Keratinocyte (primary cell): ENCODE results near the gene TRPM3. TPM values are rescaled to one million over a fixed set of nuclear protein-coding genes. Genes with fewer than 3 reads are reported as not detected.

Experiments used
- DNase-seq: peaks from one replicate; pipeline ENCODE4 v3.0.0-alpha.2; 2011; ENCODE audit warnings: low read depth, missing footprints, low spot score
- FAIRE-seq: peaks from 2 replicates; lab custom pipeline; 2011; peaks lifted over from hg19 to GRCh38; lab: Jason Lieb, UNC
- H2AFZ ChIP-seq: 2 replicates; pipeline ENCODE4 v1.6.0; 2012; ENCODE audit warnings: low read length, control low read depth, inconsistent platforms; ENCODE audit not compliant: control insufficient read depth
- H3K27ac ChIP-seq: 2 replicates; pipeline ENCODE4 v1.5.1; 2011; ENCODE audit warnings: low read length; ENCODE audit not compliant: control insufficient read depth, insufficient read depth
- H3K27me3 ChIP-seq: 3 replicates; pipeline ENCODE4 v1.6.0; 2011; ENCODE audit warnings: low read length; ENCODE audit not compliant: control insufficient read depth, insufficient read depth; ENCODE audit errors: extremely low read depth
- H3K36me3 ChIP-seq, 2 experiments: 2 replicates in 1 of 2; 3 replicates in 1 of 2; pipeline ENCODE4 v1.5.1; 2011; ENCODE audit warnings: low read length in 2 of 2, mild to moderate bottlenecking in 1 of 2; ENCODE audit not compliant: control insufficient read depth in 2 of 2, insufficient read depth in 2 of 2; ENCODE audit errors: extremely low read depth in 1 of 2
- H3K4me1 ChIP-seq: 3 replicates; pipeline ENCODE4 v1.5.1; 2011; ENCODE audit warnings: low read length; ENCODE audit not compliant: control insufficient read depth, insufficient read depth; ENCODE audit errors: extremely low read depth
- H3K4me2 ChIP-seq: 3 replicates; pipeline ENCODE4 v1.6.0; 2011; ENCODE audit warnings: low read depth, low read length; ENCODE audit not compliant: control insufficient read depth, insufficient read depth; ENCODE audit errors: extremely low read depth
- H3K4me3 ChIP-seq, 3 experiments: fragments of 200-600 bp in 1 of 3; sonication (generic) in 1 of 3; 2 replicates in 2 of 3; 3 replicates in 1 of 3; pipeline ENCODE4 v1.5.1; 2011 to 2016; ENCODE audit warnings: low read length in 3 of 3, mild to moderate bottlenecking in 3 of 3, control low read depth in 2 of 3, inconsistent platforms in 1 of 3, low read depth in 1 of 3, mixed read lengths in 1 of 3, mixed run types in 1 of 3, moderate library complexity in 1 of 3; ENCODE audit not compliant: control insufficient read depth in 2 of 3, insufficient read depth in 2 of 3; ENCODE audit errors: extremely low read depth in 1 of 3
- H3K79me2 ChIP-seq: 2 replicates; pipeline ENCODE4 v1.6.0; 2012; ENCODE audit warnings: low read length; ENCODE audit not compliant: control insufficient read depth, insufficient read depth
- H3K9ac ChIP-seq: 3 replicates; pipeline ENCODE4 v1.6.0; 2011; ENCODE audit warnings: low read length; ENCODE audit not compliant: control insufficient read depth, insufficient read depth; ENCODE audit errors: extremely low read depth
- H3K9me1 ChIP-seq: 3 replicates; pipeline ENCODE4 v1.6.0; 2011; ENCODE audit warnings: low read length; ENCODE audit not compliant: control insufficient read depth, insufficient read depth; ENCODE audit errors: extremely low read depth
- H3K9me3 ChIP-seq: 2 replicates; pipeline ENCODE4 v1.5.1; 2012; ENCODE audit warnings: low read depth, low read length; ENCODE audit not compliant: control insufficient read depth
- H4K20me1 ChIP-seq: 3 replicates; pipeline ENCODE4 v1.6.0; 2011; ENCODE audit warnings: low read length; ENCODE audit not compliant: control insufficient read depth, insufficient read depth; ENCODE audit errors: extremely low read depth
- EZH2 ChIP-seq: IDR thresholded peaks from one replicate; pipeline ENCODE4 v1.6.1; 2012; ENCODE audit warnings: inconsistent platforms, mild to moderate bottlenecking, low read length, moderate library complexity
- dilution Hi-C: fragments of 300-500 bp; cut with MboI; formaldehyde crosslinking; loops from one replicate; pipeline ENCODE4 v1.7.0; 2020; ENCODE audit warnings: low sequenced_read_pairs; ENCODE audit not compliant: extremely low pct_ligation_motif_present
- polyA plus RNA-seq, 5 experiments: library from polyadenylated mRNA; depleted of rRNA in 3 of 5; stranded (reverse) in 3 of 5; stranded (forward) in 1 of 5; unstranded in 1 of 5; fragments of >200 nt; gene quantifications; 1 replicate in 1 of 5; 2 replicates in 3 of 5; 3 replicates in 1 of 5; pipeline versions ENCODE4 v1.2.1 to v1.2.3, GENCODE V29; 2011 to 2012; ENCODE audit warnings: missing spikeins in 2 of 5, low read depth in 1 of 5, low replicate concordance in 1 of 5
- TF ChIP-seq, protein P1 (sequence below), 3 experiments: IDR thresholded peaks in 1 of 3; conservative IDR thresholded peaks in 1 of 3; optimal IDR thresholded peaks in 1 of 3; 2 replicates in 2 of 3; 3 replicates in 1 of 3; pipeline versions ENCODE3 to v1.5.1; 2011; ENCODE audit warnings: low read length in 3 of 3, mild to moderate bottlenecking in 3 of 3, moderate library complexity in 2 of 3, control low read depth in 1 of 3, inconsistent platforms in 1 of 3; ENCODE audit not compliant: insufficient read depth in 2 of 3; ENCODE audit errors: extremely low read depth in 1 of 3

TRPM3 gene
- polyA plus RNA-seq, 1 donor (not counting 4 experiments of a cell fraction or from before 2014, with no cell fraction given), result 0.03 TPM

DNA sequence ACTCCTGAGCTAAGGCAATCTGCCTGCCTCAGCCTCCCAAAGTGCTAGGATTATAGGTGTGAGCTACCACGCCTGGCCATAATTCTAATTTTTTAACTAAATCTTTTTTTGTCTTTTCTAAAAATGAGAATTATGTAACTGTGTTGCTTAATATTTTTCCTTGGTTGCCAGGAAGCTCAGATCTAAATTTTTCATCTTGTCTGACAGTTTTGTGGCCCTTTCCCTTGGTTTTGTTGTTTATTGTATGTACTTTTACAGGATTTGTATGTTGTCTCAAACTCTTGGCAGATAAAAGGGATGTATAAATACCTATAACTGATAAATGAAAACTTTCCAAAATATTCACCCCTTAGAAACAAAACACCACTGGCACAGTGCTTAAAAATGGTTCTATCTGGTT lies 618.7 kb downstream of the TRPM3 start:
- Histone ChIP-seq H3K27me3 (no peaks in the 10 kb centered on the region), H3K4me1 (no peaks in the 10 kb centered on the region), H3K4me3 (no peak overlapping the region), H3K9me1 (no peaks in the 10 kb centered on the region), H4K20me1 (no peaks in the 10 kb centered on the region), H3K9me3 (no peaks in the 10 kb centered on the region), H2AFZ (no peak overlapping the region), H3K9ac (no peak overlapping the region), H3K79me2 (no peaks in the 10 kb centered on the region), H3K36me3 (no peaks in the 10 kb centered on the region), H3K27ac (no peak overlapping the region), H3K4me2 (no peak overlapping the region)
- FAIRE-seq, result no peak
- TF ChIP-seq, protein P1, sequence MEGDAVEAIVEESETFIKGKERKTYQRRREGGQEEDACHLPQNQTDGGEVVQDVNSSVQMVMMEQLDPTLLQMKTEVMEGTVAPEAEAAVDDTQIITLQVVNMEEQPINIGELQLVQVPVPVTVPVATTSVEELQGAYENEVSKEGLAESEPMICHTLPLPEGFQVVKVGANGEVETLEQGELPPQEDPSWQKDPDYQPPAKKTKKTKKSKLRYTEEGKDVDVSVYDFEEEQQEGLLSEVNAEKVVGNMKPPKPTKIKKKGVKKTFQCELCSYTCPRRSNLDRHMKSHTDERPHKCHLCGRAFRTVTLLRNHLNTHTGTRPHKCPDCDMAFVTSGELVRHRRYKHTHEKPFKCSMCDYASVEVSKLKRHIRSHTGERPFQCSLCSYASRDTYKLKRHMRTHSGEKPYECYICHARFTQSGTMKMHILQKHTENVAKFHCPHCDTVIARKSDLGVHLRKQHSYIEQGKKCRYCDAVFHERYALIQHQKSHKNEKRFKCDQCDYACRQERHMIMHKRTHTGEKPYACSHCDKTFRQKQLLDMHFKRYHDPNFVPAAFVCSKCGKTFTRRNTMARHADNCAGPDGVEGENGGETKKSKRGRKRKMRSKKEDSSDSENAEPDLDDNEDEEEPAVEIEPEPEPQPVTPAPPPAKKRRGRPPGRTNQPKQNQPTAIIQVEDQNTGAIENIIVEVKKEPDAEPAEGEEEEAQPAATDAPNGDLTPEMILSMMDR (optimal IDR thresholded peaks at IDR 0.05 in 1 of 3, IDR thresholded peaks at IDR 0.05 in 1 of 3, conservative IDR thresholded peaks at IDR 0.05 in 1 of 3; ENCODE audit: extremely low read depth in 1 of 3, insufficient read depth in 2 of 3, low read length in 3 of 3), result no peak
- TF ChIP-seq EZH2, result no peak
- DNase-seq, result no peak
- dilution Hi-C loops, result loop anchor here (25.0 kb wide), 1 partner anchor 110 kb away; no protein-coding TSS in a partner anchor

DNA sequence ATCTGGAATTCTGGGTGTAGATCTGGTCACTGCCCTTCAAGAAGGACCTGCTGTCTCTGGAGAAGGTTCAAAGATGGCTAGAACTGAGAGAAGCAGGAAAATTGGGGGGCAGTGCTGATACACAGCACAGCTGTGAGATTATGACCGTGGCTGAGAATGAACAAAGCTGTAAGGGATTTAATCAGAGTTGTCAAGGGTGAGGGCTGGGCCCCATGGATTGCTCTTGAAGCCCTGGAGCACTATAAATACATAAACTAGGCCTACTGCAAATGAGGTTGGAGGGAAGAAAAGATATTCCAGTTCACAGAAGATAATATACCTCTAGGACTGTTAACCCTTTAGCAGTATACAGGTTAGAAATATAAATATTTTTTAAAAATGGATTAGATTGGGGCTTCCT lies 620.6 kb downstream of the TRPM3 start:
- Histone ChIP-seq H4K20me1 (no peaks in the 10 kb centered on the region), H3K4me2 (no peak overlapping the region), H3K4me3 (no peak overlapping the region), H3K27me3 (no peaks in the 10 kb centered on the region), H3K9me3 (no peaks in the 10 kb centered on the region), H3K4me1 (no peaks in the 10 kb centered on the region), H3K9me1 (no peaks in the 10 kb centered on the region), H3K9ac (no peak overlapping the region), H3K79me2 (no peaks in the 10 kb centered on the region), H3K27ac (no peak overlapping the region), H3K36me3 (no peaks in the 10 kb centered on the region), H2AFZ (no peak overlapping the region)
- FAIRE-seq, result no peak
- TF ChIP-seq, protein P1 (optimal IDR thresholded peaks at IDR 0.05 in 1 of 3, IDR thresholded peaks at IDR 0.05 in 1 of 3, conservative IDR thresholded peaks at IDR 0.05 in 1 of 3; ENCODE audit: extremely low read depth in 1 of 3, insufficient read depth in 2 of 3, low read length in 3 of 3), result no peak
- no peak for TF ChIP-seq EZH2
- DNase-seq, result no peak
- dilution Hi-C loops, result loop anchor here (25.0 kb wide), 1 partner anchor 112 kb away; no protein-coding TSS in a partner anchor
